HG03103 (cell line): ENCODE measurements around the gene TCOF1.

Source experiments
- ATAC-seq: cut with Tn5 transposase; IDR thresholded peaks from one replicate; pipeline ENCODE4 v1.9.1; 2021; ENCODE audit warnings: low read depth; ENCODE audit not compliant: unreplicated experiment

The TCOF1 gene

DNA sequence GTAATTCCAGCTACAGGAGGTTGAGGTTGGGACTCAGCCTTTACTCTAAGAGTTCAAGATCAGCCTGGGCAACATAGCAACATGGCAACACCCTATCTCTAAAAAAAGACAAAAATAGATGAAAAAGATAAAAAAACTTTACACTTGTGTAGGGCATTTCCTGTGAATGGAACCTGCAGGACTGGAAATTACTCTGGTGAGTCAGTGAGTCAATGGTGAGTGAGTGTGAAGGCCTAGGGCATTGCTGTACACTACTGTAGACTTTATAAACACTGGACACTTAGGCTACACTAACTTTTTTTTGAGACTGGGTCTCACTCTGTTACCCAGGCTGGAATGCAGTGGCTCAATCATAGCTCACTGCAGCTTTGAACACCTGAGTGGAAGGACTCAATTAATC is 35.3 kb upstream of the TCOF1 start:
- ATAC-seq, result no peak

- no peak for ATAC-seq
These were observed 34.4 kb upstream of the TCOF1 start for GRCh38 chr5:150323092-150323491.

DNA sequence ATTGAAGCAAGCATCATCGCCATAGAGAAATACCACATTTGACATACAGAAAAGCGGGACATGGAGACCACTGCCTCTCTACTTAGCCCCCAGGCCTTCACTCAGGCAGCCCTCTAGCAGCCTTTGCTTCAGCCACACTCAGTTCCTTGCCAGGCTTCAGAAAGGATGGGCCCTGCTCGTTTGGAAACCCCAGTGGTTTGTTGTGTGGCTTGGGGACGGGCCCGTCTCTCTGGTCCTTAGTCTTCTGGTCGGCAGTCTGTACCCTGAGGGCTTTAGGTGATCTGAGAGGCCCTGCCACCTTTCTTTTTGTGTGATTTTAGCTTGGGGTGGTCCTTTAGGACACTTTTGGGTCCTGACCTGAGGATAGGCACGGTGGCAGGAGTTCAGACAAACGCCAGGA is 33.7 kb upstream of the TCOF1 start:
- ATAC-seq, result no peak

GRCh38 chr5:150325426-150325825 is 32.1 kb upstream of the TCOF1 start:
- no peak for ATAC-seq

DNA sequence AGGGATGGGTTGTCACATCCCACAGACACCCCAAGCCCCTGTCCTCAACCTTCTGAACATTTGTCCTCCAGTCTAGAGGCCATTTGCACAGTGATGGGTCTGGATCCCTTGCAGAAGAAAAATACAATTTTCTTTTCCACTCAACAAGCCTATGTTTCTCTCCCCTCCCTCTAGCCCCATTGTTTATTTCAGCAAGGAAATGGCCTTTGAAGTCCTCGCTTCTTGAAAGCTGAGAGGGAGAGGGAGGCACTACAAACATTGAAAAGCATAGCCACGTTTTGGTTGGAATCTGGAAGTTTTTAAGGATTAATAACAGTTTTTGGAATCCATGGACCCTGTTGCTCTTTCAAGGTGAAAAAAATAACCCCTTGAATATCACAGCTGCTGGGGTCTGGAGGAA is 30.8 kb upstream of the TCOF1 start:
- no peak for ATAC-seq

- no peak for ATAC-seq
These were observed 30.4 kb upstream of the TCOF1 start for GRCh38 chr5:150327139-150327538.

DNA sequence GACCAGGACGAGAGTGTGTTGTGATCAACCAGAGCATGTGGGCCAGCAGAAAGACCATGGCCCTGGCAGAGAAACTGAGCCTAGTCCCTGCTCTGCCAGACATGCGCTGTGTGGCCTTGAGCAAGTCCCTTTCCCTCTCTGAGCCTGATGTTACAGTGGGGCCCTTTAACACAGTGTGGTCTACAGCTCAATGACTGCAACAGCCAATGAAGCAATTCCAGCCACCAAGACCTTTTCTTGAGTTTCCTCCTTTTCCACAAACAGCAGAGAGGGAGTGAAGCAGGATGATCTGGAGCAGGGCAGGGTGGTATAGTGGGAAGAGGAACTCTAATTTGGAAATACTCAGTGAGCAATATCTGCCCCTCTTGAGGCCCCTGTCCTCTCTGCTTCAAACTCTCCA is 29.0 kb upstream of the TCOF1 start:
- no peak for ATAC-seq

DNA sequence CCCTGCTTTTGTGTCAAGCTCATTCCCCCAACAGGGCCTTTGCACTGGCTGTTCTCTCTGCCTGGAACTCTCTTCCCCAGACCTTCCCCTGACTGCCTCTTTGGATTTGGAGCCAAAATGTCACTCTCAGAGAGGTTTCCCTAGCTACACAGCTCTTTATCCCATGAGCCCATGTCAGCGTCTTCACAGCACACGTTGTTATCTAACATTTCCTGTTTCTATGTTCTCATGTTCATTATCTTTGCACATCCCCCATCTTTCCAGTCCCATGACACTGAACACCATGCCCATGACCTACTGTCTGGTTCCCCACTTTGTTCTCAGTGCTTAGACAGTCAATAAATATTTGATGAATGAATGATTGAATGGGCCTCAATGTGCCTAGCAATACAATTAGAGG is 28.5 kb upstream of the TCOF1 start:
- ATAC-seq, result no peak

GRCh38 chr5:150329881-150330876 is 27.3 kb upstream of the TCOF1 start:
- ATAC-seq, result no peak

DNA sequence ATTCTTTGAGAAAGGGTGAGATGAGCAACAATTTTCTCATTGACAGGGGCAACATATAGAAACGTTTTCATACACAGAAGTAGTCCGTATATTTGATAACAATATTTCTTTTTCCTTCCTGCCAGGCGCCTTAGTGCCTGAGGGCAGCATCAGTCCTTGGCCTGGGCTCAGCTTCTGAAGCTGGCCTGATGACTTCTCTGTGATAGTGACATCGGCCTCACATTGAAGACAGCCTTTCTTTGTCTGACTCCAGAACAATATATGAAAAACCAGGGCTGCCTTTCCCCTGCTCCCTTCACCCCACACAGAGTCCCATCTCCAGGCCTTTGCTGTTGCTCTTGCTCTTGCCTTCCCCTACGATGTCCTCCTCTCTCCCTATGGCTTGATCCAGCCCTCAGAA is 24.1 kb upstream of the TCOF1 start:
- ATAC-seq, result no peak

DNA sequence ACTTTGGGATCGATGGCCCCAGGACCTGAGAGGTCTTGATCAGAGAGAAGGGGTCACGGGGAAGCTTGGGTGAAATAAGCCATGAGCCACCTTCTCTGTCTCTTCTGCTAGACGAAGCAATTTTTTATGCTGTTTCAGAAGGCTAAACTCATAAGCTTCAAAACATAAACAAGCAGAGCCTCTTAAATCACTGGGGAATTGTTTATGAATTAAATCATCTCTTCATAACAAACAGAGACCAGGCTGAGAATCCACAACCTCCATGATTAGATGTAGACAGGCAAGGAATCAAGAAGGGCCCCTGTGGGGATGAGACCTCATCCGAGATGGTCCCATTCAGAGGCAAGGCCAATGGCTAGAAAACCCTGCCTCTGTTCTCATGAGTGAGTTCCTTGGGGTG is 21.7 kb upstream of the TCOF1 start:
- no peak for ATAC-seq

GRCh38 chr5:150338546-150338945 is 19.0 kb upstream of the TCOF1 start:
- ATAC-seq, result no peak

GRCh38 chr5:150339165-150339564 is 18.3 kb upstream of the TCOF1 start:
- no peak for ATAC-seq

- no peak for ATAC-seq
These were observed 17.7 kb upstream of the TCOF1 start for GRCh38 chr5:150339841-150340240.

DNA sequence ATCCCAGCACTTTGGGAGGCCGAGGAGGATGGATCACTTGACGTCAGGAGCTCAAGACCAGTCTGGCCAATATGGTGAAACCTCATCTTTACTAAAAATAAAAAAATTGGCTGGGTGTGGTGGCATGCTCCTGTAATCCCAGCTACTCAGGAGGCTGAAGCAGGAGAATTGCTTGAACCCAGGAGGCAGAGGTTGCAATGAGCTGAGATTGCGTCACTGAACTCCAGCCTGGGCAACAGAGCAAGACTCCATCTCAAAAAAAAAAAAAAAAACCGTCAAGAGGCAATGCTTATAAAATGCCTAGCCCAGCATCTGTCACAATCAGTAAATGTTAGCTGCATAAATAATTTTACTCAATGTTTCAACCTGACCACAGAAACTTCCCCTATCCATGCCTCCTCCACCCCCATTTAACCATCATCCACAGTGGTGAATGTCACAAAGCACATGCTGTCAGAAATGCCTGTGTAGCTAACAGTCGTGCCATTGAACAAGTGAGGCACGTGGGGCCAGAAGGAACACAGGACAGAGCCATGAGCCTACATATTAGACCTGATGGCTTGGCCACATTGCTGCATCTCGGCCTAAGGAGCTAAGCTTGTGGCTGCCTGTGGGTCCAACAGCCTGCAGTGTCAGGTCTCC is 16.8 kb upstream of the TCOF1 start:
- ATAC-seq, result no peak

DNA sequence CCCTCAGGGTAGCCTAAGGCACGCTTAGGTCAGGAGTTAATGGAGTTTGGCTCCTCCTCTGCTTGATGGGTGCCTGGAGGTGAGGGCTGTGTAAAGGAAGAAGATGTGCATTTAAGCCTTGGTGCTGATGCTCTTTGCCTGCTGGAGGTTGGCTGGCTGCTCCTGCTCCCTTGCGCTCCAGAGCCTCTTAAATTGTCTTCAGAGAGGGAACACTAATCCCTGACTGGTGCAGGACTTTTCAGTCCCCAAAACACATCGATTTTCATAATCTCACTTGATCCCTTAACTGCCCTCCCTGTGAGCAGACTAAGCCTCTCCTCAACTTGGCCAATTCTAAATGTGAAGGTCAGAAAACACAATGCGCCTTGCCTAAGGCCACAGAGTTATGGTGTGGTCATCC is 16.2 kb upstream of the TCOF1 start:
- no peak for ATAC-seq

DNA sequence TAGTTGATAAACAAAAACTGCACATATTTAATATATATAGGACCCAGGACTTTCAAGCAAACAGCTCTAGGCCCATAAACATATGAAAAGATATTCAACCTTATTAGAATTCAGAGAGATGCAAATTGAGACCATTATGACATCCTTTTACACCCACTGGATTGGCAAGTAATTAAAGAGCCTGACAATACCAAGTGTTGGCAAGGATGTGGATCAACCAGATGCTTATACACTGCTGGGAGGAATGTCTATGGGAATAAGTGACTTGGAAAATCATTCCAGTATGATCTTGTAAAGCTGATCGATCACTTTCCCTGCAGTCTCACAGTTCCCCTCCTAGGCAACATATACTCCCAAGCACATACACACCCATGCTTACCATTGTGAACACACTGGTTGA is 15.5 kb upstream of the TCOF1 start:
- ATAC-seq, result no peak

GRCh38 chr5:150342583-150342982 is 14.9 kb upstream of the TCOF1 start:
- ATAC-seq, result no peak

DNA sequence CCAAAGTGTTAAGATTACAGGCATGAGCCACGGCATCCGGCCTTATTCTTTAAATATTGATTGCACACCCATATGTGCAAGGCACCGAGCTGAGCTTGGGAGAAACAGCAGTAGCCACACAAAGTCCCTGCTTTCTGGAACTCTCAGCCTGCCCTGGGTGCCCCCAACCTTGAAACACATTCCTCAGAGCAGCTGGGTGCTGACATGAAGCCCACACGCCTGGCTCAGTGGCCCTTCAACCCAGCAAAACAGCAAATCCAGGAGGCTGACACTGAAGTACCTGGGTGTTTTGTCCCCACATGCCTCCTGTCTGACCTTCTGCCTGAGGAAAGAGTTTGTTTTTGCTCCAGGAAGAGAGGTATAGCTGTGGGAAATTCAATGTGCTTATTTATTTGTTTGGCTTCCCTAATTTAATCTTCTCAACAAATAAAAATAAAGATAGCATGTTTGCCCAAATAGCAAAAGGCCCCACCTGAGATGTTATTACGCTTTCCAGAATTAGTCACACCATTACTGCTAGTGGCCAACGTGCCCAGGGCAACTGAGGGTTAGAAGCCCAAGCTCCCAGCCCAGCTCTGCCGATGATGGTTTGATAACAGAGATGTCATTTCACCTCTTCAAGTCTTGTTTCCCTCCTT is 13.4 kb upstream of the TCOF1 start:
- ATAC-seq, result no peak

DNA sequence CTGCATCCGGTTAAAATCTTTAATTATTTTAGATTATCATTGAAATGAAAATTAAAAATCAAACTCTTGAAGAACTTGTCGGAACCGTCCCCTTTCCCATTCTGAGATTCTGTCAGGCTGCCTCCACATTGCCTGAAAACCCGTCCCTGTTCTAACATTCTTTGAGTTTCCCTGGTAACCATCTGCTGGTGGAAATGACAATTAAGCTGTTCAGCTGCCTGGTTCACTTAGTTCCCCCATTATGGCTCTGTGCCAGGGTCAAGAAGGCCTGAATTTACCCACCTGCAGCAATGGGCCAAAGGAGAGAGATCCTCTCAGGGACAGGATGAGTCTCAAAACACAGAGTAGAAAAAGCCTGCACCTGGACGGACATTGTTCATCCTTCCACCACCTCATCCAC is 11.8 kb upstream of the TCOF1 start:
- no peak for ATAC-seq

GRCh38 chr5:150346592-150346991 is 10.9 kb upstream of the TCOF1 start:
- no peak for ATAC-seq

DNA sequence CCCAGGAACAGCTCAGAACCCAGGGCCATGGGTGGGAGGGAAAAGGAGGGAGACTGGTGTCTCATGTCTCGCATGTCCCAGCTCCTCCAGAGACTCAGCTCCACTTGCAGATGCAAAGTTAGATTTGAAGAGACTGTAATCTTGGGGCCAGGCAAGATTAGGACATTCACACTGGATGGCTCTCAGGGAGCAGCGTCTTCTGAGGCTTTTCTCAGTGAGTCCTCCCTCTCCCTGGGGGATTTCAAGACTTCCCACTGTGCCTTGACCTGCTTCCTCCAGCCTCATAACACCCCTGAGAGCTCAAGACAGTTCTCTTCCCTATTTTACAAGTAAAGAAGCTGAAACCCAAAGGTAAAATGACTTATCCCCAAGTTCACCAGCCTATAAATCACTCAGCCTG is 10.5 kb upstream of the TCOF1 start:
- ATAC-seq, result no peak
